Lower leg skin (tissue), 4 donors: ENCODE measurements around the gene ADAMTS9. TPM values are rescaled to one million over a fixed set of nuclear protein-coding genes. Genes with fewer than 3 reads are reported as not detected.

Experiments
- DNase-seq, 2 donors: peaks; one replicate each; pipeline ENCODE4 v3.0.0-alpha.2; 2019; ENCODE audit warnings: low spot score in 2 of 2
- H3K4me3 ChIP-seq: fragments of 200-600 bp; sonication (generic); 2 replicates; pipeline ENCODE4 v1.5.1; 2017; ENCODE audit warnings: mild to moderate bottlenecking, low read depth; ENCODE audit not compliant: poor library complexity, severe bottlenecking
- CTCF ChIP-seq, 3 donors: fragments of 450-650 bp; IDR thresholded peaks; one replicate each; pipeline ENCODE4 v1.5.1; 2016; ENCODE audit warnings: antibody characterized with exemption in 3 of 3, mild to moderate bottlenecking in 3 of 3, moderate library complexity in 2 of 3
- POLR2A ChIP-seq, 2 donors: fragments of 450-650 bp; IDR thresholded peaks; one replicate each; pipeline ENCODE4 v1.6.1; 2016 to 2017; ENCODE audit warnings: antibody characterized with exemption in 2 of 2, mild to moderate bottlenecking in 1 of 2, moderate library complexity in 1 of 2
- WGBS, 2 donors: methylation state at CpG; one replicate each; pipeline ENCODE4 v1.1.5; 2018; 5-methylcytosine and 5-hydroxymethylcytosine counted together
- intact Hi-C: fragments of 100-400 bp; cut with DNase I; formaldehyde crosslinking; loops from one replicate; pipeline ENCODE4 v1.15.0; 2023; ENCODE audit warnings: low total_unique reads
- total RNA-seq, 4 donors: library from RNA; depleted of rRNA; stranded (reverse); fragments of >200 nt; gene quantifications; one replicate each; pipeline ENCODE4 v1.1.0, GENCODE V29; 2016

ADAMTS9 gene
- total RNA-seq, 4 donors from 2014 or later: 2.2 to 15.9 (median 8.2) TPM

- intact Hi-C loops: no loop called here
- H3K4me3 ChIP-seq: no peak overlapping the region
- 63% methylated on average over 1 of the region's 1 CpG for WGBS, 2 donors
- TF ChIP-seq POLR2A (IDR thresholded peaks at IDR 0.05): no peak
- no peak for TF ChIP-seq CTCF (IDR thresholded peaks at IDR 0.05)
- DNase-seq: no peak
These were observed 55.8 kb downstream of the ADAMTS9 start for GRCh38 chr3:64631951-64632350.

GRCh38 chr3:64627471-64628321, 60.1 kb downstream of the ADAMTS9 start:
- intact Hi-C loops: no loop called here
- TF ChIP-seq CTCF (IDR thresholded peaks at IDR 0.05) (no peak), POLR2A (IDR thresholded peaks at IDR 0.05) (no peak)
- DNase-seq: no peak
- WGBS, 2 donors: 81 to 83% methylated on average over 7 of the region's 7 CpGs
- H3K4me3 ChIP-seq: no peak overlapping the region

- no peak for DNase-seq
- H3K4me3 ChIP-seq: no peak overlapping the region
- WGBS, 2 donors: 91 to 93% methylated on average over 5 of the region's 5 CpGs
- intact Hi-C loops: no loop called here
- no peak for TF ChIP-seq POLR2A (IDR thresholded peaks at IDR 0.05)
- TF ChIP-seq CTCF (IDR thresholded peaks at IDR 0.05): no peak
These were observed 60.8 kb downstream of the ADAMTS9 start for GRCh38 chr3:64627042-64627441.

GRCh38 chr3:64625381-64625780, 62.4 kb downstream of the ADAMTS9 start:
- DNase-seq: no peak
- TF ChIP-seq CTCF (IDR thresholded peaks at IDR 0.05) (no peak), POLR2A (IDR thresholded peaks at IDR 0.05) (no peak)
- H3K4me3 ChIP-seq: no peak overlapping the region
- 86 to 87% methylated on average over 1 of the region's 1 CpG for WGBS, 2 donors
- intact Hi-C loops: no loop called here

GRCh38 chr3:64623125-64623524, 64.7 kb downstream of the ADAMTS9 start:
- DNase-seq: no peak
- no peak overlapping the region for H3K4me3 ChIP-seq
- intact Hi-C loops: no loop called here
- 34 to 67% methylated on average over 2 of the region's 2 CpGs for WGBS, 2 donors
- TF ChIP-seq POLR2A (IDR thresholded peaks at IDR 0.05) (no peak), CTCF (IDR thresholded peaks at IDR 0.05) (no peak)
